Esophagus squamous epithelium (tissue), 4 donors: Measurements from ENCODE around the gene ABLIM2.

Experiments used
- CTCF ChIP-seq, 6 experiments: fragments of 450-650 bp in 4 of 6; fragments of 200-600 bp in 2 of 6; sonication (generic) in 2 of 6; IDR thresholded peaks; one replicate each; pipeline ENCODE4 v1.5.1; 2016 to 2019; ENCODE audit warnings: antibody characterized with exemption in 6 of 6, mild to moderate bottlenecking in 4 of 6, moderate library complexity in 4 of 6
- POLR2A ChIP-seq, 4 donors: fragments of 450-650 bp; IDR thresholded peaks; one replicate each; pipeline ENCODE4 v1.6.1; 2017; ENCODE audit warnings: antibody characterized with exemption in 4 of 4, mild to moderate bottlenecking in 4 of 4, moderate library complexity in 3 of 4

DNA sequence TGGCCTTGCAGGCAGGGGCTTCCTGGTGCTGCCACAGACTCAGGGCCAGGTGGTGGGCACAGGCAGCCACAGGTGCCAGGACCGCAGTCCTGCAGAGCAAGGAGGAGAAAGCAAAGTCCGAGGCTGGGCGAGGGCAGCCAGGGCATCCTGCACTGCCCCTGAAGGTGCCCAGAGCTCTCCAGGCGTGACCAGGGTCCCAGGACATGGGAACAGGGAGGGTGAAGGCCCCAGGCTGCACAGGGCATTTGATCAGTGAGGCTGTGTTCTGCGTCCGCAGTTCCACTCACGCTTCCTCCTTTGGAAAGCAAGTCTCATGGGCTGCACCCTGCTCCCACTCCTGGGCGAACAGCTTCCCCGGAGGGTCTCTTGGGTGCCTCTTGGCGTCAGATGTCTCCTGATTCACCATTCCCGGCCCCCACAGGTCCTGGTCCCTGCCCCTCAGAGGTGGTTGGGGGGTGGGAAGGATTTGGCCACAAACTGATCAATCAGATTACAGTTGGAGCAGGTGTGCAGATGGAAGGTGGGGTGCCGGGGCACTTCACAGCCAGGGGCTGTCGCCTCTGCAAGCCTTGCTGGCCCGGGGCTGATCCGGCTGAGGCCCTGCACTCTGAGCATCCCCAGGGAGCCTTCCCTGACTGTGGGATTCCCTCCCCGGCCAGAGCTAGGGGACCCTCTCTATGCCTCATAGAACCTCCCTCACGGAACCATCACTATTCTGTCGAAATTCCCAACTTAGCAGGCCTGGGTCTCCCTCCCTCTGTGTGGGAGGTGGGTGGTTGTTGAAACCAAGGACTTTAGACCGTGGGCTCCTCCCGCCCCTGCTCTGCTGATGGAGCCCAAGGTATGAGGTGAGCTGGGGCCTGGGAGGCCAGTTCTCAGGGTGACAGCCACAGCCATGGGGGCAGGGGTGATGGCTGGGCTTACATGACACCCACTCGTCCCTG lies 43.8 kb upstream of the ABLIM2 start:
- TF ChIP-seq CTCF (IDR thresholded peaks at IDR 0.05) (no peak), POLR2A (IDR thresholded peaks at IDR 0.05) (no peak)
